ENCODE measurements around the gene NXPH1.

The NXPH1 gene

GRCh38 chr7:8436965-8437364 is 3.6 kb downstream of the NXPH1 start:
- DNase-seq (ENCODE audit: low read depth): peak; percentile 3

GRCh38 chr7:8437606-8438005 is 4.2 kb downstream of the NXPH1 start:
- no peak for DNase-seq (ENCODE audit: low read depth)

GRCh38 chr7:8440670-8441069 is 7.3 kb downstream of the NXPH1 start:
- DNase-seq (ENCODE audit: low read depth): no peak

GRCh38 chr7:8441106-8441965 is 7.9 kb downstream of the NXPH1 start:
- no peak for DNase-seq (ENCODE audit: low read depth)

GRCh38 chr7:8442051-8442813 is 8.8 kb downstream of the NXPH1 start:
- DNase-seq (ENCODE audit: low read depth): no peak

- DNase-seq (ENCODE audit: low read depth): no peak
Observed at GRCh38 chr7:8442814-8443304, 9.4 kb downstream of the NXPH1 start.

GRCh38 chr7:8443576-8444467 is 10.4 kb downstream of the NXPH1 start:
- no peak for DNase-seq (ENCODE audit: low read depth)

GRCh38 chr7:8444468-8444769 is 11.0 kb downstream of the NXPH1 start:
- DNase-seq (ENCODE audit: low read depth): no peak

- DNase-seq (ENCODE audit: low read depth): no peak
Observed at GRCh38 chr7:8453535-8453934, 20.1 kb downstream of the NXPH1 start.

GRCh38 chr7:8455426-8455825 is 22.0 kb downstream of the NXPH1 start:
- DNase-seq (ENCODE audit: low read depth): no peak

- no peak for DNase-seq (ENCODE audit: low read depth)
Observed at GRCh38 chr7:8462309-8462708, 28.9 kb downstream of the NXPH1 start.

- DNase-seq (ENCODE audit: low read depth): no peak
Observed at GRCh38 chr7:8465338-8465737, 31.9 kb downstream of the NXPH1 start.

GRCh38 chr7:8480527-8480926 is 47.1 kb downstream of the NXPH1 start:
- no peak for DNase-seq (ENCODE audit: low read depth)

- no peak for DNase-seq (ENCODE audit: low read depth)
Observed at GRCh38 chr7:8481096-8481495, 47.7 kb downstream of the NXPH1 start.

GRCh38 chr7:8481752-8482446 is 48.5 kb downstream of the NXPH1 start:
- no peak for DNase-seq (ENCODE audit: low read depth)

- DNase-seq (ENCODE audit: low read depth): no peak
Observed at GRCh38 chr7:8490391-8491045, 57.1 kb downstream of the NXPH1 start.

- no peak for DNase-seq (ENCODE audit: low read depth)
Observed at GRCh38 chr7:8491106-8491505, 57.7 kb downstream of the NXPH1 start.

- no peak for DNase-seq (ENCODE audit: low read depth)
Observed at GRCh38 chr7:8491544-8492489, 58.4 kb downstream of the NXPH1 start.

GRCh38 chr7:8499128-8499527 is 65.7 kb downstream of the NXPH1 start:
- no peak for DNase-seq (ENCODE audit: low read depth)

GRCh38 chr7:8500286-8500685 is 66.9 kb downstream of the NXPH1 start:
- DNase-seq (ENCODE audit: low read depth): no peak
